Activated T-helper 1 cell treated with Interleukin-2 at 50 U/mL for 16 hours (primary cell): ENCODE data around the gene TMEM91.

ENCODE experiments used
- DNase-seq: peaks from one replicate; pipeline ENCODE4 v3.0.0-alpha.2; 2020; ENCODE audit warnings: low read depth

The TMEM91 gene

DNA sequence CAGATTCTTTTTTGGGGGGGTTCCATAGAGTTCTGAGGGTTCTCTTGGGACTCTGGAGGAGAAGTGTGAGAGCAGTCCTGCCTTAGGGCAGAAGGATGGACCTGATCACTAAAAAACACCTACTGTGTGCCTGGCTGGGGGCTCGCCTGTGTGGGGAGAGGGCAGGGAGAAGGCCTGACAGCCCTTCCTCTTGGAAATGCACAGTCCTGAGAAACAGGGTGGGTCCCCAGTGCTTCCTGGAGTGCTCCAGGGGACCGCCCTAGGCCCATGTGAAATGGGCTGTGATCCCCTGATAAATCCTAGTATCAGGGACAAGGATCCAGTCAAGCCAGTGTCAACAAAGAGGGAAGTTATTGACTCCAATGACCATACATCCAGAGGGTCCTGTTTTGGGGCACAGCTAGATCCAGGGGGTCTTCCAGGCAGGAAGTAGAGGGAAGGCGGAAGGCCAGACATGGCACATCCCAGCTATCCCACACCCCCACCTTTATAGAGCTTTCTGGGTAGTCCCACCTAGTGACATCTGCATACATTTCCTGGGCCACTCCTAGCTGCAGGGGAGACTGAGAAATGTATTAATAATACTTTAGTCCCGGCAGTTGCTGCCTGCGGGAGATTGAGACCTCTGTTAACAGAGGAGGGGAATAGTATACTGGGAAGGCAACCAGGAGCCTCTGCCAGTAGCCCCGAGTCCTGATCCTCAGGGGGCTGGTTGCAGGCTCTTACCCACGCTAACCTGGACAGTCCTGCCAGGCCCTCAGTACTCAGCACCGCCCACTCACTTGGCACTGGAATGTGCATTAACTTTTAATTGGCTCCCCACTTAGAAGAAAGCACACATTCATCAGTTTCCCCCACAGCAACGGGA, 35.0 kb downstream of the TMEM91 start:
- DNase-seq: no peak

DNA sequence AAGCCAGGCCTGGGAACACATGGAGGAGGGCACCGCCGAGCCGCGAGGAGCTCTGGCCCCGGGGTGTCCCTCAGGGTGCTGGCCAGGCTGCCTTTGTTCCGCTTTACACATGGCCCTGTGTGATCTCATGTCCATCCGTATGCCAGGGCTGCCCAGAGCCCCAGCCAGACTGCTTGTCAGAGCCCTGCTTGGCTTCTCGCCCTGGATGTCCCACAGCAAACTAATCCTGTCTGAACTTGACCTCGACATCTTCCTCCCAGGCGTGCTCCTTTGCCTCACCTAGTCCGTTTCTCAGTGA, 35.6 kb downstream of the TMEM91 start:
- no peak for DNase-seq

DNA sequence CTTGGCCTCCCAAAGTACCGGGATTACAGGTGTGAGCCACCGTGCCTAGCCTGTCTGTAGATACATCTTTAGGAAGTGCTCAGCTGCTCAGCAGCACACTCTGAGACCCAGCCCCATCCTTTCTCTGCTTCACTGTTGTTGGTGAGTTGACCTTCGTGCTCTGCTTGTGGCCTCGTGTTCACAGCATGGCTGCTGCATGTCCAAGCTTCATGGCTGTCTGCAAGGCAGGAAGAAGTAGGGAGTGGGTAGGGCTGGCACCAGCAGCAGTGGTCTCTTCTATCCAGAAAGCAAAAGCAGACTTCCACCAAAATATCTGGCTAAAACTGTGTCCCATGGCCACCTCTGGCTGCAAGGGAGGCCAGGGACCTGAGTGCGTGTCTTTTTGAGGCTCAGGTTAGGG, 36.6 kb downstream of the TMEM91 start:
- DNase-seq: no peak

DNA sequence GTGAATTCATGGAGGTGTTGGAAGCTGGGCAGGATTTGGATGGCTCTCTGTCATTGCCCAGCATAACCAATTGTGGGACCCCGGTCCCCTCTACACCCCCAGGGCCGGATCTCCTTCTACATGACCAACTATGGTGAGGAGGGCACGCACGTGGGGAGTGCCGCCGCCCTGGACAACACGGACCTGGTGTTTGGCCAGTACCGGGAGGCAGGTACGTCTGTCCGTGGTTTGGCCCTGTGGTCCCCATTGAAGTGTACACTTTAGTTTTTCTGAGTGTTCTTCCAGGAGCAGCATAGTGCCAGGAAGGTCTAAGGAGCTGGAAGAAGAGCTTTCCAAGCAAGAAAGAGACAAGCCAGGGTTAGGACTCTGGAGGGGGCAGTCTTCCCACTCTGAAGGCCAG, 37.6 kb downstream of the TMEM91 start:
- DNase-seq: no peak

DNA sequence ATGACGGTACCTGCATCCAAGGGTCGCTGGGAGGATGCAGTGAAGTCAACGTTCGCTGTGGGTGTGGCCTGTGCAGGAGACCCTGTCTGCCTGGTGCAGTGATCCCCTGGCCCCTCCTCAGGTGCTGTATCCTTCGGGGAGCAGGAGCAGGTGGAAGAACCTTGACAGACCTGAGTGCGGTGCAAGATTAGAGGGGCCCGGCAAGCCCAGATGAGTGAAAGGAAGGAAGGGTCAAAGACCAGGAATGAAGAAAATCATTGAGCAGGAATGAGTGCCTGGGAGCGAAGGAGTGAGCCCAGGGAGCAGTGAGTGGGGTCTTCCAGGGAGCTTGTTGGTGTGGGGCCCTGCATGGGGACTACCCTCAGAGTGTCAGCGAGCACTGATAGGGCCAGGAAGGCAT, 38.1 kb downstream of the TMEM91 start:
- DNase-seq: no peak

DNA sequence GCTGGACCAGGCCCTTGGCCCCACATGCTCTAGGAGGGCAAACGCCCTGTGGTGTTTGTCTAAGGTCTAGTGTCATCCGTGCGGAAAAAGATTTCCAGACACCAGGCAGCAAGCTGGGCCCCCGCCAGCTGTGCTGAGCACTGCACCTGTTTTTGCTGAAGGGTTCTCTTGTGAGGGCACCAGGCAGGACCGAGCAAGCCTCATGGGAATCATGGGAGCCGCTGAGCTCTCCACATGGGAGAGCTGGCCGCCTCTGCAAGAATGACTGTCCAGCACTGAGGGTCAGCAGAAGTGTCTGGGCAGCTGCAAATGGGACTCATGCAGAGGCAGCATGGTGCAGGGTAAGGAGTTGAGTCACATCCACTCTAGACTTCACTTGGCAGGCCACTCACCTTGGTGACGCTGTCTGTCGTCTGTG, 38.8 kb downstream of the TMEM91 start:
- no peak for DNase-seq

DNA sequence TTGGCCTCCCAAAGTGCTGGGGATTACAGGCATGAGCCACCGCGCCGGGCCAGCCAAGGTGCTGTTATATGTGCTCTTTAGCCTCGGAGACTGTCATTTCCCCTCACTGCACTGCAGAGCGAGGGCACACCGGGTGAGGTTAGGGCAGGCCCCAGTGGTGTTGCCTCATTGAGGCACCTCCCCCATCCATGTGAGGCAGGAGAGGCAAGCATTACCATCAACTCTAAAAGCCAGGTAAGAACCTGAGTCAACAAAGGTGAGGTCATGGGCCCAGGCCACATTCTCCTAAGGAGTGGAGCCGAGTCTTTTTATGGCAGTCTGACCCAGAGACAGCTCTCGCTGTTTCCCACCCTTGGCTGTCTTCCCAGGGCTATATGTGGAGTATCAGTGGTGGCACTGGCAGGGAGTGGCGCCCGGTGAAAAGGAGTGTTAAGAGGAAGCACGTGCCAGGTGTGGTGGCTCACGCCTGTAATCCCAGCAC, 39.9 kb downstream of the TMEM91 start:
- DNase-seq: no peak

DNA sequence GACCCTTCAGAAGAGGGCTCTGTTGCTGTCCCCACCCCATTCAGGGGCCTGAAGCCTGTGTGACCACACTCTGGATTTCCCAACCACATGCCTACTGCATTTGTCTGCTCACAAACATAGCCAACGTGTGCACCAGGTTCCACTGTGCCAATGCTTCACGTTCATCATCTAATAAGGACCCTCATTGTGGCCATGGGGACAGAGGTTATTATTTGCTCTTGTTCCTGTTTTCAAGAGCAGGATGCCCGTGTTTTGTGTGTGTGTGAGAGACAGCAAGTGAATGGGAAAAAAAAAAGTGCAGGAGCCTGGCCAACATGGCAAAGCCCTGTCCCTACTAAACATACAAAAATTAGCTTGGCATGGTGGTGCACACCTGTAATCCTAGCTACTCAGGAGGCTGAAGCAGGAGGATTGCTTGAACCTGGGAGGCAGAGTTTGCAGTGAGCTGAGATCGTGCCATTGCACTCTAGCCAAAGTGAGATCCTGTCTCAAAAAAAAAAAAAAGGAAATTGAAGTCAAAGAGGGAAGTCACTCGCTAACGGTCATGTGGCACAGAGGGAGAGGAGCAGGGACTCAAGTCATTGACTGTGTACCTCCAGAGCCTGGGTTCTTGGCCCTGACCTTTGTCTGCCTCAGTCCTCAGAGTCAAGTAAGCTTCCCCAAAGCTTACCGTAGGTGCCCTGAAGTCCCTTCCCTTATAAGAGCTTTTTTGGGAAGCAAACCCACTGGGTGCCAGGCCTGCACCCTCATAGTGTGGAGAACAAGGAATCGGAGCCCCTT, 44.0 kb downstream of the TMEM91 start:
- DNase-seq: no peak

DNA sequence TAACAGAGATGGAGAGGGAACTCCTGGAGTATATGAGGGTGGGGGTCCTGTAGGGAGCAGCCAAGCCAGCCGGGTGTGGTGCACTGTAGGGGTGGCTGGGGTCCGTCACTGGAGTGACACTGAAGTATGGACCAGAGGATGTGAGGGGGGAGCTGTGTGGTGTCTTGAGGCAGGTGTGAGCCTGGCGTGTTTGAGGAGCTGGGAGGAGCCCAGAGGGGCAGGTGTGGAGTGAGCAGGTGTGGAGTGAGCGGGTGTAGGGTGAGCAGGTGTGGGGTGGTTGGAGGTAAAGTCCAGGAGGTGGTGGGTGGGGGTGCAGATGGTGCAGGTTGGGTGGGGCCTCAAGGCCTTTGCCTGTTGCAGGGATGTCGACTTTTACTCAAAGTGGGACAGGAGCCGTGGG, 45.0 kb downstream of the TMEM91 start:
- no peak for DNase-seq

DNA sequence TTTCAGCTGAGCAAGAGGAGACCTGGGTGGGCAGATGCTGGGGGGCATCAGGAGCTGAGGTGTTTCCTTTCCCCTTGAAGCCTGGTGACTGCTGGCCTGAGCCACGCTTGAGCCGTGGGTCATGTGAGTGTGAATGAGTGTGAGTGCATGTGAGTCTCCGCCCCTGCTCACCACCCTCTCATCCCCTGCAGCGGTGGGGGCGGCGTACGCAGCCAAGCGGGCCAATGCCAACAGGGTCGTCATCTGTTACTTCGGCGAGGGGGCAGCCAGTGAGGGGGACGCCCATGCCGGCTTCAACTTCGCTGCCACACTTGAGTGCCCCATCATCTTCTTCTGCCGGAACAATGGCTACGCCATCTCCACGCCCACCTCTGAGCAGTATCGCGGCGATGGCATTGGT, 45.6 kb downstream of the TMEM91 start:
- no peak for DNase-seq

DNA sequence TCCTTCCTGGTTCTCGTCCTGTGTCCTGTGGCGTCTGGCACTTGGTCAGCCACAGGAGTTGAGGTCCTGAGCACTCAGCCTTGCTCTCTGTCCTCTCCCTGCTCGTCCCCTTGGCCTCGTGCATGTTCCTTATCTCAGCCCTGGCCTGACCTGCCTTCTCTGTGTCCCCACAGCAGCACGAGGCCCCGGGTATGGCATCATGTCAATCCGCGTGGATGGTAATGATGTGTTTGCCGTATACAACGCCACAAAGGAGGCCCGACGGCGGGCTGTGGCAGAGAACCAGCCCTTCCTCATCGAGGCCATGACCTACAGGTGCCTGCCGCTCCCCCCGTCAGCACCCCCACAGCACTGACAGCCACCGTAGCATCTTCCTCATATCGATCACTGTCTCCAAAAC, 46.1 kb downstream of the TMEM91 start:
- no peak for DNase-seq

DNA sequence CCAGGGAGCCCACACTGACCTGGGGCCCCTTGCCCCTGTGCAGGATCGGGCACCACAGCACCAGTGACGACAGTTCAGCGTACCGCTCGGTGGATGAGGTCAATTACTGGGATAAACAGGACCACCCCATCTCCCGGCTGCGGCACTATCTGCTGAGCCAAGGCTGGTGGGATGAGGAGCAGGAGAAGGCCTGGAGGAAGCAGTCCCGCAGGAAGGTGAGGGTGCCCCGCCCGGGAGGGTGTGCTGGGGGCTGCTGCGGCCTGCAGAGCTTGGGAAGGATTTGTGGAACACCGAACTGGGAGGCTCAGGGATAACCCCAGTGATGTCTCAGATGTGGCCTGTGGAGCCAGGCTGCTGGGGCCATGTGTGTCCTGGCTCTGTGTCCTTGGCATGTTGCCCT, 46.6 kb downstream of the TMEM91 start:
- no peak for DNase-seq

DNA sequence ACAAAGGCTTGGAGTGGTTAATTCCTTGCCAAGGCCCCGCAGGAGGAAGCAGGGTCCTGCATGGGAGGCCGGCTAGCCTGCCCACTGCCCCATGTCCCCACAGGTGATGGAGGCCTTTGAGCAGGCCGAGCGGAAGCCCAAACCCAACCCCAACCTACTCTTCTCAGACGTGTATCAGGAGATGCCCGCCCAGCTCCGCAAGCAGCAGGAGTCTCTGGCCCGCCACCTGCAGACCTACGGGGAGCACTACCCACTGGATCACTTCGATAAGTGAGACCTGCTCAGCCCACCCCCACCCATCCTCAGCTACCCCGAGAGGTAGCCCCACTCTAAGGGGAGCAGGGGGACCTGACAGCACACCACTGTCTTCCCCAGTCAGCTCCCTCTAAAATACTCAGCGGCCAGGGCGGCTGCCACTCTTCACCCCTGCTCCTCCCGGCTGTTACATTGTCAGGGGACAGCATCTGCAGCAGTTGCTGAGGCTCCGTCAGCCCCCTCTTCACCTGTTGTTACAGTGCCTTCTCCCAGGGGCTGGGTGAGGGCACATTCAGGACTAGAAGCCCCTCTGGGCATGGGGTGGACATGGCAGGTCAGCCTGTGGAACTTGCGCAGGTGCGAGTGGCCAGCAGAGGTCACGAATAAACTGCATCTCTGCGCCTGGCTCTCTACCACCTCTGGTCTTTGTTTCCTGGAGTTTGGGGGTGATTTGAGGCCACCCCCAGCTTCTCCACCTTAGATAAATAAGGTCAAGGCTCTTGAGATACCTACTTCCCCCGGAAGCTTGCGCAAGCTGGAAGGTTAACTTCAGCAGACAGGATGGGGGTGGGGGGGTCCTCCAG, 48.2 kb downstream of the TMEM91 start:
- no peak for DNase-seq

DNA sequence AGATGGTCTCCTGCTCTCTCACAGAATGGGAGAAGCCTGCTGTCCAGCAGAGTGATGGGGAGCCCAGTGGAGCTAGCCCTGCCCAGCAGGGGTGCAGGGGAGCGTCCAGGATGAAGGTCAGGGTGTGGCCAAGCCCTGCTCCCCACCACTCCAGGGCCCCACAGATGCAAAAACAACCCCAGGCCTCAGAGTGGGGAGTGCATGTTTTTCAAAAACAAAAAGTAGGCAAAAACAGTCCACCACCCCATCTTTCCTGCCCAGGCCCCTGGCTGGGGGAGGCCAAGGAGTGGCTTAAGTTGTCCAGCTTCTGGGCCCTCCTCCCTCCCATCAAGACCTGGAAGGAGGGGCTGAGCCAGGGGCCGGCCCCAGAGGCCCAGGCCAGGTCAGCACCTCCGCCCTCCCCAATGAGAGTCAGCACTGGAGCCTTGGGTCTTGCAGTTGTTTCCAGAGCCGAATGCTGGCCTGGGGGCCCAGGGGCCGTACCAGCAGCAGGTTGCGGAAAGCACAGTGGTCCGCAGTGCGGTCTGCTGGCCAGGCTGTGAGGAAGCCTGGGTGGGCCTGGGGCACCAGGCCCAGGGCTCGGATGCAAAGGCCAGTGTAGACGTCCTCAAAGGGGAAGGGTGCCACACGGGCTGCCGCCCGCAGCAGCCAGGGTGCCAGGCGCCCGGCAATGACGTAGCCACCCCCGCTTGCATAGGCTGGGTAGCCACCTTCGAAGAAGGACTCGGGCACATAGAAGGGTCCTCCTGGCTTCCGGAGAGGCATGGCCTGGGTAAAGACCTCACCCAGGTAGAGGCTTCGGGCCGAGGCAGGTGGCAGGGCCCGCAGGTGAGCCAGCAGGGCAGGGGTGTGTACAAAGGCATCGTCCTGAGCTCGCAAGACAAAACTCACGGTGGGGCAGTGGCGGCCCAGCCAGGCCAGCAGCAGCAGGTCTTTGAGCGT, 49.1 kb downstream of the TMEM91 start:
- no peak for DNase-seq

DNA sequence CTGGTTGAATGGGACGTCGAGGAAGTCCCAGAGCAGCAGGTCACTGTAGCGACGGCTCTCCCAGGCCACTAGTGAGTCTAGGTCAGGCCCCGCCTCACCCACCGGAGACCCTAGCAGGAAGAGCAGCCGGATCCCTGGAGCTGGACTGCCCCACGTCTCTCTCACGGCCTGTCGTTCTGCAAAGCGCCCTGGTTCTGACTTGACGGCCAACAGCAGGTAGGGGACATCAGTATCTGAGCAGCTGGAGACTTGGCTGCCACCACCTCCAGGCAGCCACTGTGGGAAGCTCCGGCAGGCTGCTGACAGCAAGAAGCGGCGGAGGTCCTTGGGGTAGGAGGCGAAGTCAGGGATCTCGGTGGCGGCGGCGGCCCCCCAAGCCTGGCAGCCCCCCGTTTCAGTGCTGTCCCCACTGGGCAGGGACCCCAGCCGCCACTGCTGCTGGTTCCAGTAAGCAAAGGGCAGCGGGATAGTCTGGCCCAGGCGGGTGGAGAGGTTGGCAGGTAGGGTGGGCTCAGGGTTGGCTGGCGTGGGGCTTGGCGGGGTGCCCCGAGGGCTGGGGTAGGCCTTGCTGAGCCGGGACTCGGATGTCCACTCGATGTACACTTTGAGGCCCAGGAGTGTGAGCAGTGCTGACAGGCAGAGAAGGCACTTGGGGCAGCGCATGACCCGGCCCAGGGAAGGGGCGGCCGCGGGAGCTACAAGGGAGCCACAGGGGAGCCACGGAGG, 49.9 kb downstream of the TMEM91 start:
- no peak for DNase-seq

DNA sequence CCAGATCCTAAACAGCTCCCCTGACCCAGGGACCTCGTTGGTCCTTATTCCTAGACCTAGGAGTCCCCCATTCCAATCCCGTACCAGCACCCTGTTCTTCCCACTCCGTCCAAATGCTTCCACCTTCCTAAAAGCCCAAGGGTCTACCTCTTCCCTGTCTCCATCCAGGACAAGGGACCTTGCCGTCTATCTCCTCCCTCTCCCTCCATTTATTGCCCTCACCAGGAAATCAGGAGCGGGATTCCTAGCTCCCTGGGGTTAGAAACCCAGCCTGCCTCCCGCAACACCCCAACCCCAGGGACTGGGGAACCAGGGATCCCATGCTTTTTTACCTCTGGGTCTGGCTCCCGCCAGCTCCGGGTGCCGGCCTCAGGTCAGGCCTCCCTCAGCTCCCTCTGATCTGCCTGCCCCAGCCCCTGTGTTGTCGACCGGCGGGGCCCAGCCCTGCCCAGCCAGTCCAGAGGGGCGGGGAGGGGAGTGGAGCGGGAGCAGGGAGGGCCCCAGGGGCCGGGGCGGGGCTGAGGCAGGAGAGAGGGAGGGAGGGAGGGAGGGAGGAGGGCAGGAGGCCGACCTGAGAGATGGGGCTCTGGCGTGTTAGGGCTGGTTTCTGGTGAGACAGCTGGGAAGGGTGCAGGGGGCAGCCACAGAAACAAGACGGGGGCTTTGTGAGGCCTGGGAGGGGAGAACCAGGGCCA, 50.8 kb downstream of the TMEM91 start, which contains the start of gene B3GNT8:
TSS of gene B3GNT8 (minus strand) at position 423 of the 695 bp plus-strand sequence. CDS start 596 bp downstream, outside the sequence.
- DNase-seq: peak; percentile 15

DNA sequence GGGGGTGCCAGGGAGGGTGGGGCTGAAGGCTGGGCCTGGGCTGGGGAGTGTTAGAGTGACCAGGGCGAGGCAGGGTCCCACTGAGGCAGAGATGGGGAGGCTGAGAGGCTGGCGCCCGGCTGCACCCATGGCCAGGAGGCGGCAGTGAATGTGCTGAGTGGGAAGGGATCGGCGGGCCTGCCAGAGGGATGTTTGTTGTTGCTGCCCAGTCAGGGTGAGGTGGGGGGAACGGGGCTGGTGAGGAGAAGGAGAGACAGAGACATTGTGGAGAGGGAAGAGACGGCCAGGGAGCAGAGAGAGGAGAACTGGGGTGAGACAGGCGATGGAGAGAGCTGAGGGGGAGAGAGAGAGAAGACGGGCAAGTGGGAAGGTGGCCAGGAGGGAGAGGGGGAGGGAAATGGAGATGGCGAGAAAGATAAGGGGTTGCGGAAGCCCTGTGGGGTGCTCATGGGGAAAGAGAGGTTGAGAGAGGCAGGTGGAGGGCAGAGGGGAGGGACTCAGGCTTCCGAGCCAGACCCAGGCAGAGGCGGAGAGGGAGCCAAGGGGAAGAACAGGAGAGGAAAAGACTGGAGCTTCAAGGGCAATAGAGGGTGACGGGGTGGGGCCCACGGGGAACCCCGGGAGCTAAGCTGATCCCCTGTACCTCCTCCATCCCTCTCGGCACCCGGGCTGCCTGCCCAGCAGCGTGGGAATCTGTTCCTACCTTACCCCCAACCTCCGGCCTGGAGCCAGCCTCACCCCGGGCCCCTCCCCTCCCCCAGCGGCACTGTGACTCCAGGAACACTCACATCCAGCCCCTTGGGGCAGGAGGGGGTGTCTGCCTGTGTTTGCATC, 51.5 kb downstream of the TMEM91 start:
- DNase-seq: peak; percentile 34

DNA sequence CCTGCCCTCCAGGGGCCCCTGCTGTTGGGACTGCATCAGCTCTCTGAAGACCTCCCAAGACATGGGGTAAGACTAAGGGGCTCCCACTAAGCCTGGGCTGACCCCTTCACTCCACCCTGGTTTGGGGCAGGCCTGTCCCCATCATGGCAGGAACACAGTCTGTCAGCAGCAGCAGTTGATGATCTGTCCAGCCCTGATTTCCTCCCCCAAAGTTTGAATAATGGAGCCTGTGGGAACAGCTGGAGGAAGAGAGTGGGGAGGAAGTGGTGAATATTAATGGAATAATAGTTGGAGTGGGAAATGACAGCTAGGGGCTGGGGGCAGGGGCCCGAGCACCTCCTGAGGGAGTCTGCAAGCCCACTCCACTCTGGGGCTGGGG, 52.1 kb downstream of the TMEM91 start:
- DNase-seq: no peak

DNA sequence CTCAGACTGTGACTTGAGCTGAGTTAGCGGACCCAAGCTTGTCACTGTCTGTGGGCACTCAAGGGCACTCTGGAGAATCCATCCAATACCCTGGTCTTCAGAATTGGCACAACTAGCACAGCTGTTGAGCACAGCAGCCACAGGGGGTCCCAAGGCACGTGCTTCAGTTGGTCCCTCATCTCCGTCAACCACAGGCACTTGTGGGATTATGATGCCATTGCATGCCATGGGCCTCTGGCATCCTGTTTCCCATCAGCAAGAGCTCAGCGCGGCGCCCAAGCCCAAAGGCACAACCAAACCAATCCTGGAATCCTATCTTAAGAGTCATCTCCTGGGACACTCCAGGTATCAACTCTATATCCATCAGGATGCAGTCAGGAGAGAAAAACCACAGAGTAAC, 54.6 kb downstream of the TMEM91 start:
- no peak for DNase-seq
